Thyroid gland (tissue), 4 donors: ENCODE data around the gene LMF2.

Source experiments
- CTCF ChIP-seq, 6 experiments: fragments of 200-600 bp in 3 of 6; fragments of 450-650 bp in 3 of 6; sonication (generic) in 3 of 6; IDR thresholded peaks; one replicate each; pipeline ENCODE4 v1.5.1; 2016 to 2019; ENCODE audit warnings: antibody characterized with exemption in 6 of 6, mild to moderate bottlenecking in 2 of 6, inconsistent platforms in 1 of 6, moderate library complexity in 1 of 6
- POLR2A ChIP-seq, 2 donors: fragments of 450-650 bp; IDR thresholded peaks; one replicate each; pipeline ENCODE4 v1.6.1; 2017; ENCODE audit warnings: antibody characterized with exemption in 2 of 2, mild to moderate bottlenecking in 2 of 2, moderate library complexity in 1 of 2

GRCh38 chr22:50526834-50527801 lies 19.6 kb upstream of the LMF2 start:
- no peak for TF ChIP-seq CTCF (IDR thresholded peaks at IDR 0.05)
- no peak for TF ChIP-seq POLR2A (IDR thresholded peaks at IDR 0.05)
